Left colon (tissue), 2 donors: ENCODE results near the gene FGD5. TPM values are rescaled to one million over a fixed set of nuclear protein-coding genes. Genes with fewer than 3 reads are reported as not detected.

ENCODE experiments used
- ATAC-seq: fragments of 200-7000 bp; cut with Tn5 transposase; one replicate; pipeline ENCODE4 v1.9.1; 2020; ENCODE audit warnings: mild to moderate bottlenecking, moderate library complexity
- DNase-seq, 2 donors: peaks; one replicate each; pipeline ENCODE4 v3.0.0-alpha.2; 2020
- intact Hi-C, 2 donors: fragments of 100-400 bp; cut with DNase I in 1 of 2; cut with micrococcal nuclease in 1 of 2; formaldehyde crosslinking; loops; one replicate each; pipeline versions ENCODE4 v1.11.2 to v1.14.0; 2022; cut with DNase I, micrococcal nuclease
- total RNA-seq, 2 donors: library from RNA; stranded (reverse); fragmentation: NEBNext Ultra II Directional; extraction: Animal tissue kit (Norgen Biotek cat#: 25700); gene quantifications; one replicate each; pipeline ENCODE4 v1.2.1, GENCODE V29; 2021
- donor health status: DM: no; HTN: no; CAD: no.
- donor health status: DM: yes; HTN: yes; CAD: no.

FGD5 gene
- total RNA-seq, 2 donors from 2014 or later: 5.8 to 9.8 TPM

- DNase-seq: no peak
- intact Hi-C loops: no loop called here
These were observed 20.5 kb downstream of the FGD5 start for GRCh38 chr3:14839236-14839635.

GRCh38 chr3:14841836-14842235 lies 23.1 kb downstream of the FGD5 start:
- DNase-seq: no peak
- no peak for ATAC-seq
- intact Hi-C loops: no loop called here

More at GRCh38 chr3:14839236-14839635, 20.5 kb downstream of the FGD5 start:
- no peak for ATAC-seq

DNA sequence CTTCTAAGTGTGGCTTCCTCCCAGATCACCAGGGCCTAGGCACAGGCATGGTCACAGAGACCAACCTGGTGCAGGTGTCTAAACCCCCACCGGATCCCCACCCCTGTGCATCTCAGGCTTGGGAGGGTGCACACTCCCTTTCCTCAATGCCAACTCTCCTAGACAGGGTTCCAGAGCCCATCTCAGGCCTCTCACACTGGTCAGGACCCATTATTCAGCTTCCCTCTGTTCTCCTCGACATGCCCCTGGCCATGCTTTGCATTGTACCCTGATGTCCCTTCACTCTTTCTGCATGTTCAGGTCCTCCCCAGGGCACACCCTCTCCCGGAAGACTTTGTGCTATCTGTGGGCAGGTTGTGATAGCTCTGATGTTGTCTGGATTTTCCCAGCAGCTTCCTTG lies 23.5 kb downstream of the FGD5 start:
- DNase-seq (no peak), ATAC-seq (no peak)
- intact Hi-C loops: no loop called here

DNA sequence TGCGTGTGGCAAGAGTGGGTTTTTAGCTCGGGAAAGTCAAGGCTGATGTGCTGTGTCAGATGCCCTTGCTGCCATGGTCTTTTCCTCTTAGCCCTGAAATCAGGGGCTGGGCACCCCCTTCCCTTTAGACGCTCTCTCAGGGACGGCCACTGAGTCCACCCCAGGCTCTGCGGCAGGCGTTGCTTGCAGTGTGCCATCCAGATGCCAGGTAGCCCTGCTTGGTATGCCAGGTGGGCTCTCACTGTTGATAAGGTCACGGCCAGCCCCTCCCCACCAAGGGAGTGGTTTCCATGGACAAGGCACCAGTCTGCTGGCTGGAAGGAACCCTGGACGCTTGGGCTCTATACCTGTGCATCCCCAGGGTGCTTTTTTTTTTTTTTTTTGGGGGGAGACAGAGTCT lies 24.6 kb downstream of the FGD5 start:
- ATAC-seq (no peak), DNase-seq (no peak)
- intact Hi-C loops: no loop called here

DNA sequence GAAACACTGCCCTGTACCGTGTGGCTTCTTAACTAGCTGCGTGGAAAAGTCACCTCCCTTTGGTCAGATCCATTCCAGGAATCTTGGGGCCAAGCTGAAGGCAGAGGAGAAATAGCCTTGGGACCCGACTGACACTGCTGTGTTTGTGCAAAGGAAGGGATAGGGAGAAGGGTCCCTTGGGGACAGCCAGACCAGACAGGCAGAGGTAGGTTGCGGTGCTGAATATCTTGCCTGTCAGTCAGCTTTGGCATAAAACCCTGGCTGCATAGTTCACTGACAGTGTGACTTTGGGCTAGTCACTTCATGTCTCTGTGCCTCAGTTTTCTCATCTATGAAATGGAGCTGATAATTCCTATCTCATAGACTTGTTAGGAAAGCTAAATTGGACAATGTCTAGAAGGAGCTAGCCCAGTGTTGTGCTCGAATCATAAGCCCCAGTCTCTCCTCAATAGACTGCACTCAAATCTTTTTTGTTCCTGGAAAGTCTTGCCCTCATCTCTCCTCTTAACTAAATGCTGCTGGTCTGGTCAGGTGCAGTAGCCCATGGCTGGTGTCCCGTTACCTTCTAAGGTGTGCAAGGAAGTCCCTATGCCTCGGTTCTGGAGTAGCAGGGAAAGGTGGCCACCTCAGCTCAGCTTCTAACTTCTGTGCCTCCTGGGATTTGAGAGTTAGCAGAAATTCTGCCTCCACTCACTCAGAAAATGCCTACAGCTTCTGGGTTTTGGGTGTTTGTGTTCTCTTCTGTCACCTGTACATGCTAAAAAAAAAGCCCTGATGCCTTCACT lies 25.8 kb downstream of the FGD5 start:
- DNase-seq: no peak
- intact Hi-C loops: no loop called here
- no peak for ATAC-seq

DNA sequence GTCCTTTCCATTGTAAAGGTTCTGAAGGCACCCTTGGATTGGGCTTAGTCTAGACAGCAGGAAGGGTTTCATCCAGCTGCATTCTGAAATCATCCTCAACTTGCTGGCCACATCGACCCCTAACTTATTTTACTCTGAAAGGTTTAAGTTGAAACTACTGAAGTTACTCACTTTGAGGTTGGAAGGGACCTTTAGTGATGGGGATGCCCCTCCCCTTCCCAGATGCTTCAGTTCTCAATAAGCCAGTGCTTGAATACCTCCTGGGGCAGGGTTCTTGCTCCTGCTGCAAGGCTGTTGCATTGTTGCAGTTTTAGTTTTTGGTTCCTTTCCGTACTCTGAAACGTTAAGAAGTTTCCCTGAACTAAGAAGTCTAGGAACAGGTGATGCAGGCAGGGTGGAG lies 26.4 kb downstream of the FGD5 start:
- ATAC-seq (no peak), DNase-seq (no peak)
- intact Hi-C loops: no loop called here

DNA sequence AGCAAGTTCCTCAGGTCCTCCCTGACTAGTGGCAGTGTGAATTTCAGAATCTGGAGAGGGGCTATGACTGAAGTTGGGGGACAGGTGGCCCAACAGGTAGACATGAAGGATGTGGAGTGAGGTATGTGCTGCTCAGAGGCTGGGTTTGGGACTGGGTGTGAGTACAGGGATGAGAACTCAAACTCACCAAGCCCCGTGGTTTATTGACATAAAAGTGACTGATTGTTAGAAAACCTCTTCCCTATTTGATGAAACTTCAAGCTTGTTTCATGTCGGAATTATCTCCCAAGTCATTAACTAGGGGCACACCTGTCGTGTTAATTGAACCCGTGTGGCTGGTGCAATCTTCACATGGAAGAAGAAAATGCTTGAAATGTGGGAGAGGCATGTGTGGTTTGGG lies 27.1 kb downstream of the FGD5 start:
- intact Hi-C loops: no loop called here
- no peak for DNase-seq

GRCh38 chr3:14846226-14846880 lies 27.6 kb downstream of the FGD5 start:
- intact Hi-C loops: no loop called here
- ATAC-seq (no peak), DNase-seq (no peak)

More for the DNA sequence above, 27.1 kb downstream of the FGD5 start:
- peak; percentile 27 for ATAC-seq

- intact Hi-C loops: no loop called here
- peak; percentile 99 for ATAC-seq
These were observed 29.1 kb downstream of the FGD5 start for GRCh38 chr3:14847613-14848541.

GRCh38 chr3:14848906-14849305 lies 30.1 kb downstream of the FGD5 start:
- intact Hi-C loops: no loop called here
- no peak for DNase-seq

More at GRCh38 chr3:14847613-14848541, 29.1 kb downstream of the FGD5 start:
- DNase-seq: peak; percentile 83 to 84

GRCh38 chr3:14849638-14850230 lies 31.0 kb downstream of the FGD5 start:
- DNase-seq (no peak), ATAC-seq (no peak)
- intact Hi-C loops: no loop called here

More at GRCh38 chr3:14848906-14849305, 30.1 kb downstream of the FGD5 start:
- ATAC-seq: no peak

- intact Hi-C loops: no loop called here
- no peak for ATAC-seq
- DNase-seq: no peak
These were observed 33.4 kb downstream of the FGD5 start for GRCh38 chr3:14852058-14852594.

DNA sequence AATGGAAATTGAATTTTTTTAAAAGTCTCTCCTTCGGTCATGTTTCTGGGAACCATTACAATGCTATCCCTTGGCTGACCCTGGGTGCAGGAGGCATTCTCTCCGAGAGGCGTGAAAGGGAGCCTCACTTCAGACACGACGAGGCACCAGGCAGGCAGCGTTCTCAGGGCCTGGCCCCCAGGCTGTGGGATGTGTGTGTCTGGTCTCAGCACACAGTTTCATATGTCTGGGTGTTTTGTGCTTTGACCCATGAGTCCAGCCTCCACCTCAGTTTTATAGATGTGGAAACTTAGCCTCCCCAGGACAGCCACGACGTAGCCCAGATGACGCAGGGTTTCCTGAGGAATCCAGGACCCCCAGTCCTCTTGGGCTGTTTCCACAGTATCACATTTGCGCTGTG lies 34.0 kb downstream of the FGD5 start:
- DNase-seq (no peak), ATAC-seq (no peak)
- intact Hi-C loops: no loop called here

- intact Hi-C loops: no loop called here
- DNase-seq (no peak), ATAC-seq (no peak)
These were observed 34.6 kb downstream of the FGD5 start for GRCh38 chr3:14853271-14853951.

DNA sequence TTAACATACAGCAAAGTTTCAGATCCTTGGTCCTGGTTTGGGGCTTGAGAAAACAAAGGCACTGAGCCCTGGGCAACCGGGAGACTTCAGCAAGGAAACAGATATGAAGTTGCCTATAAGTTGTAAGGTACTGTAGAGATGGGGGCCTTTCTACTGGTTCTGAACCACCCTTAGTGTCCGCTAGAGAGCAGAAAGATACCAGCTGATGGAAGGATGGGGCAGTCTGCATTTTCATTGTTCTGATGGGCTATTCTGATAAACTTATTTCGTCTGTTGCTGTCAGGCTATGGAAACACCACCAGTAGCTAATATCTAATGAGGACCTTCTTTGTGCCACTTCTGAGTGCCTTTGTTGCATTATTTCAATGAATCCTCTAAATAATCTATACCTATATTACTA lies 38.7 kb downstream of the FGD5 start:
- intact Hi-C loops: no loop called here
- peak; percentile 89 for ATAC-seq
- DNase-seq: no peak

- intact Hi-C loops: no loop called here
- DNase-seq (no peak), ATAC-seq (no peak)
These were observed 39.3 kb downstream of the FGD5 start for GRCh38 chr3:14858105-14858504.

- intact Hi-C loops: no loop called here
- ATAC-seq (no peak), DNase-seq (no peak)
These were observed 41.1 kb downstream of the FGD5 start for GRCh38 chr3:14859880-14860279.

GRCh38 chr3:14861031-14861430 lies 42.3 kb downstream of the FGD5 start:
- peak; percentile 34 for ATAC-seq
- DNase-seq: no peak
- intact Hi-C loops: no loop called here
